Measurements from ENCODE around the gene TCF12.
A peak's percentile ranks its signal among the peaks of the same experiment; 100 is the strongest.
"Not testable (repeated sequence)": the region's sequence is repeated elsewhere in the genome, so short reads cannot be mapped to it uniquely, and the experiment has no call there.

TCF12 gene

DNA sequence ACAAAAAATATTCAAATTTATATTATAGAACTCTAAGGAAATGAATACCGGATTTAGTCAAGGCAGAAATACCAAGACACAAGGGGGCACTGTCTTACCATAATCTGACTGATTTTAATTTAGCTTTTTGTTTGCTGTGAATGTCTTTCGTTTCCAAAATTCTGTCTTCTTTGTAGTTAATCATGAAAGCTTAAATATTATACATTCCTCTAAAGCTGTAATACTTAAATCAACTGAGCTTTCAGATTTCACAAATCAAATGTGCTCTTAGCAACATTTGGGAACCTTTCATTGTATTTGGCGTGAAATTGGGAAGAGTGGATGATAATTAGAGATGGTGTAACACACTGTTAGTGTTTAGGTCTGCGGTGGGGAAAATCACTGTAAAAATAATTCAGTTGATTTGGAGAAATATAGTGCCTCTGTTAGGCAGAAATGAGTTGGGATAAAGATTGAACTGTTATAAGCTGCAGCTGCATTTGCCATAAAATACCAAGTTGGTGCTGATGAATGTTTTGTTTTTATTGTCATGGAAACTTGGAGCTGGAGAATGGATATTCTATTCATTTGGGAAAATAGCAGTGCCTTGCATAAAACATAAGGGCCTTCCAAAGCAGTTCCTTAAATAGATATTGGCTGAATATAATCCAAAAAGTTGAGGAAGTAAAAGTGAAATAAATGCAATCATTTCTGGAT is 228.2 kb downstream of the TCF12 start:
- DNase-seq = peak; percentile 70

DNA sequence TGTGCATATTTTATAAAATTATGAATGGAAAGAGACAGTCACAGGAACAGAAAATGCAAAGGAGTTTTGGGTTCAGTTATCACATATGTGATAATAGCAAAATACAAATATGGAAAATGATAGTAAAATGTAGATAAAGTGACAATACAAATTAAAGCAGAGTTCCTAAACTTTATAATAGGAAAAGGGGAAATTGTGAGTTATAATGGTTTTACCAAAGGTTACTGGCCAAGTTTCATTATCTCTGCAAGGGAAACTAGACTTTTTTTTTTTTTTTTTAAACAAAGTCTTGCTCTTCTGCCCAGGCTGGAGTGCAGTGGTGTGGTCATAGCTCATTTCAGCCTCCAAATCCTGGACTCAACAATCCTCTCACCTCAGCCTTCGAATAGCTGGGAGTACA is 229.2 kb downstream of the TCF12 start:
- DNase-seq = no peak

DNA sequence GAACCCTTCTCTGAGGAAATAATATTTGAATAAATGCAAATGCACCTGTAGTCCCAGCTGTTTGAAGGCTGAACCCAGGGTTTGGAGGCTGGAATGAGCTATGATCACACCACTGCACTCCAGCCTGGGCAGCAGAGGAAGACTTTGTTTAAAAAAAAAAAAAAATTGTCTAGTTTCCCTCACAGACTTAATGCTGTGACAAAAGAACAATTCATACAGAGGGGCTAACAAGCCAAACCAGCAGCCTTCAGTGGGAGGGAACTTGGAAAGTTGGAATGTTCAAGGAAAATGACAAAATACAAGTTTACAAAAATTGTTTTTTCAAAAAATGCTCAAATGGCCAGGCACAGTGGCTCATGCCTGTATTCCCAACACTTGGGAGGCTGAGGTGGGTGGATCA is 229.8 kb downstream of the TCF12 start:
- peak; percentile 16 for DNase-seq

DNA sequence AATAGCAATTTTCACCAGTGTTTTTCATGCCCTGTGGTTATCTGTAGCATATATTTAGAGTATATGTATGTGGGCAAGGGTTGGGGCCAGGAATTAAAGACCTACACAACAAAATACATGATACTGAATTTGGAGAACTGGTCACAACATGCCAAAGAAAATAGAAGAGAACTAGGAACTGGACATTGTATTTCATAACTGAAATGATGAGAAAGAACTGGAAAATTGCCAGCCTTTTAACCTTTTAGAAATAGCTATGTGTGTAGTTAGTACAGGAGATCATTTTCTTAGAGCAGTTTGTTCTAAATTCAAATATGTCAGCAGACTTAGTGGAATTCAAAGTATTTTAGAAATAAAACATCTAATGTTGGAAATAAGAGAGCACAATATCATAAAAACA is 230.8 kb downstream of the TCF12 start:
- no peak for DNase-seq

DNA sequence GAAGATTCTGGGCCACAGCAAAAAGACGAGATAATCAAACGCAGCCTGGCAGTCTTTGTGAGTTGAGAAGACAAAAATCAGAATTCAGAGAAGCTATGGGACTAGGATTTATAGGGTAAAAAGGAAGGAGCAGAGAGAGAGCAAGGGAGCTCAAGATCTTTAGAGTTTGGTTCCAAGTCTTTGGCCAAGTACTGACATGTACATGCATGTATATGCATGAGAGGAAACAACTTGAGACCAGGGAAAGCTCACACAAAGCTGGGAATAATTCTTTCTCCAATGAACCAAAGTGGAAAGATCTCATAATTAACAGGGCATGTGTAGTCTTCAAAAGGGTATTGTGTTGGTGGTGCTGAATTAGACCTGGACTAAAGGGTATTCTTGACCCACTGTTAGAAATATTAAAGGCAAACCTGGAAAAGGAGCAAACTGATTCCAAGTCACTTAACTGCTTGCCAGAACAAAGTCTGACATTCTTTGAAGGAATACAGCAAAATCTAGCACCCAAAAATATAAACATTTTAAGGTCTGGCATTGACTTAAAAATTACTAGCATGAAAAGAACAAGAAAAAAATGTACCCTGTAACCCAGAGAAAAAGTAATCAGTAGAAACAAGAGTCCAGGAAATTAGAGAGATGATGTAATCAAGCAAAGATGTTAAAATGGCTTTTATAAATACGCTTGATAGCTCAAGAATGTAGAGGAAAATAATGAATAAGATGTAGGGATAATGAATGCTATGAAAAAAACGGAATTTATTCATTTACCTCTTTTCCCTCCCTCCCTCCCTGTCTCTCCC is 231.8 kb downstream of the TCF12 start:
- DNase-seq = no peak

DNA sequence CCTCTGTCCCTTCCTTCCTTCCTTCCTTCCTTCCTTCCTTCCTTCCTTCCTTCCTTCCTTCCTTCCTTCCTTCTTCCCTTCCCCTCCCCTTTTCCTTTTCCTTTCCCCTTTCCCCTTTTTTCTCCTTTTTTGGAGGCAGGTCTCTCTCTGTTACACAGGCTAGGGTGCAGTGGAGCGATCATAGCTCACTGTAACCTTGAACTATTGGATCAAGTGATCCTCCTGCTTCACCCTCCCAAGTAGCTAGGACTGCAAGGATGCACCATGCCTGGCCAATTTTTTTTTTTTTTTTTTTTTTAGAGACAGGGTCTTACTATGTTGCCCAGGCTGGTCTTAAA is 232.4 kb downstream of the TCF12 start:
- not testable (repeated sequence) for DNase-seq

DNA sequence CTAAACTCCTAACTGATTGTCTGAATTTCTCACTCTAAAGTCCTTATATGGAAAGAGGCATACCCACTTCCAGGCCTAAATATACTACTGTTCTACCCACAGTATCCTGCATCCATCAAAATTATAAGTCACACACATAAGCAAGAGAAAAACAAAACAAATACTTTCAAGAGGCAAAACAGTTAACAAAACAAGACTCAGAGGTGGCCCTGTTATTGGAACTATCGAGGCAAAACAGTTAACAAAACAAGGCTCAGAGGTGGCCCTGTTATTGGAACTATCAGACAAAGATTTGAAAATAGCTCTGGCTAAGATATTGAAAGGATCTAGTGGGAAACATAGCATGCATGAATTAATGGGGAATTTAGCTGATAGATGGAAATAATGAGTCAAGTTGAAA is 233.7 kb downstream of the TCF12 start:
- DNase-seq = no peak

DNA sequence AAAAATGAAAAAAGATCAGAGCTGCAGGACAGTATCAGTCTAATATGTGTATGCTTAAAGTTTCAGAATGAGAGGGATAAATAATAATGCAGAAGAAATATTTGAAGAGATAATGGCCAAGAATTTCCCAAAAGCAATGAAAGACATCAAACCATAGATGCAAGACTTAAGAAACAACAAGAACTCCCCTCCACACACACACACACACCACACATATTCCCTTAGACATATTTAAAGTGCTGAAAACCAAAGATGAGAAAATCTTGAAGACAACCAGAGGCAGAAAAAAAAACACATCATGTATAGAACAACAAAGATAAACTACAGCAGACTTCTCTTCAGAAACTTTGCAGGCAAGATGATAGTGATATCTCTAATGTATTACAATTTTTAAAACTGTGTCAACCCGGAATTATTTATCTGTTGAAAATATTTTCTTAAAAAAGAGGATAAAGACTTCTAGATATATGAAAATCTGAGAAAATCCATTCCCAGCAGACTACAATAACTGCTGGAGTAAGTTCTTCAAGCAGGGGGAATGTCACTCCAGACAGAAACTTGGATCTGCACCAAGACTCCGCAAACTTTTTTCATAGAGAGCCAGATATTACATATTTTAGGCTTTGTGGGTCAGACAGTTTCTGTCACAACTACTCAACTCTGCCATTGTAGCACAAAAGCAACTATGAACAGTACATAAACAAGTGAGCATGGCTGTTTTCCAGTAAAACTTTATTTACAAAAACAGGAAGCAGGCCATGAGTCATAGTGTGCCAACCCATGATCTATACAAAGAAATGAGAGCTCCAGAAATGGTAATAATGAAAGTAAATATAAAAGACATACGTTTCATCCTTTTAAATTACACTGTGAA is 234.5 kb downstream of the TCF12 start:
- DNase-seq = no peak

DNA sequence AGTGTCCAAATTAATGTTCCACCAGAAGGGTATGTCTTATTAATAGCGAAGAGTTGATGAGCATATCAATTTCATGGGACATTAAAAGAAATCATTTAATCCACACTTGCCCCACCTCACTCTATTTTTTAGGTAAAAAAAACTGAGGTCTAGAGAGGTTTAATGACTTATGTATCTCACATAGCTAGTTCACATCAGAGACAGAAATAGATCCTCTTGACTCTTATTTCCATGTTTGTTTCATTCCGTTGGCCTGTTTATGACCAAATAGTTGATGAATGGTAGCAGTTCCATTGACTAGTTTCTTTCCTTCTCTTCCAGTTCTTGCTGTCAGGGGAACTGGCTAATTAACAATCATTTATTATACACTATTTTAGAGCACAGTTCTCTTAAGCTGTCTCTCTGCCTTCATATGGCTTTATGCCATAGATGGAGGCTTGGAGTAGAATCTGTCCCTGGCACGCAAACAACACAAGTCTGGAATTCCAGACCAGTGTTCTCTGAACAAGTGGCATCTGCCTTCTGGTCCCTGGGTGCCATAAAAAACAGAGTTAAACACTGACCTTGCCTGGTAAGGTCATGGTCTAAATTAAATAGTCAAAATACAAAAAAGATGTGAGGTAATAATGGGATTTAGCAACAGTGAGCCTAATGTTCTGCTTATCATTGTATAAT is 237.9 kb downstream of the TCF12 start:
- DNase-seq = peak; percentile 39

DNA sequence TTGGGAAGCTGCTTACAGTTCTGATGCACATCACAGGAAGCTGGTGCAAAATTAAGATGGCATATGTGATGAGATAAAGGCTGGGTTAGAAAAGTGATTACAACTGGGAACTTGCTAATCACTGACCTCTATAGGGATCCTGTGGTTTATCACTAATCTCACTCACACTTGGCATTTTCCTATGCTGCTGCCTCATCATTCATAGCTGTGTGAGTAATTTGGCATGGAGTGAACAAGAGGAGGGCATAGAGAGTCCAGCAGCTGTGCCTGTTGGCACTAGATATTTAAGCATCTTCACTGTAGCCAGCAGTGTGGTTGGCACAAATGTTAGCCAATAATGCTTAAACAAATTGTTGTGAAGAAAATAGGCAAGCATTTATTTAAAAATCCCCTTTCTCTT is 240.1 kb downstream of the TCF12 start:
- peak; percentile 36 for DNase-seq

DNA sequence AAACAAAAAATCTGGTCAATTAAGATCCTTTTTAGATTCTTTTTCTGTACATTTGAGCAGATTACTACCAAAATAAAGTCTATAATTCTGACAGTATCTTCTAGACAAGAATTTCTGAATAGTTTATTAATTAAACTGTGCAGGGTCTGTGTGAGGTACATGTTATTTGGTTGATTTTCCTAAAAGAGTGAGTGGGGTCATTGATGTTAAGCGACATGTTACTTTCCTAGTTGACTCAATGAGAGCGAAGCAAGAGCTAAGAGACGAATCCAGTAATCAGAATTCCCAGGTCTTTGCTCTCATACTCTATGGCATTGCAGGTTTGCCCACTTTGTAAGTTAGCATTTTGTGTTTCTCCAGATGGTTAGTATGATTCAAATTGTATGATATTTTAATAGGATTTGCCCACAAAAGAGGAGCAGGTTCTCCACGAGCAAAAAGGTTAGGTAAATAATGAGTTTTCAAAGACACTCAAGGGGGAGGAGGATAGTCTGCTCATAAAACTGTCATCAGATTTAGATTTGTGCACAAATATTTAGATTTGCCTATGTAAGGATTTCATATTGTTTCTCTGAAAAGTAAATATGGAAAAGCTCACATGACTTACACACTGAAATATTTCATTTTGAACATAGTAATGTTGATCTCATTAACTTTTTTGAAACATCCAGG is 240.7 kb downstream of the TCF12 start:
- no peak for DNase-seq

DNA sequence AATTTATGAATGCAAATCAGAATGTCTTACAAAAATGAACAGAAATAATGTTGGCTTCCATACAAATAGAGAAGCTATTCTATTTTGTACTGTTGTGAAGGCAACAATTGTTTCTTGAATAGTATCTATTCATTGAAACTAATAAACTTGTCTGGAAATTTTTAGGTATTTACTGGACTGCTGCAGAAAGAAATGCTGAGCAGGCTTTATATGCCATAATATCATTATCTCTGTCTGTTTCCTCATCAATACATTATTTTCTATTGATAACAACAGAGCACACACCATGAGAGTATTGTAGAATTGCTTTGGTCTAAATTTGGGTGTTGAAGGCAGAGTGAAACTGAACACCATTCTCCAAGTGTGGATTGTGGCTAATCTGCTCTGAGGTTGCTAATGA is 241.3 kb downstream of the TCF12 start:
- DNase-seq = no peak

DNA sequence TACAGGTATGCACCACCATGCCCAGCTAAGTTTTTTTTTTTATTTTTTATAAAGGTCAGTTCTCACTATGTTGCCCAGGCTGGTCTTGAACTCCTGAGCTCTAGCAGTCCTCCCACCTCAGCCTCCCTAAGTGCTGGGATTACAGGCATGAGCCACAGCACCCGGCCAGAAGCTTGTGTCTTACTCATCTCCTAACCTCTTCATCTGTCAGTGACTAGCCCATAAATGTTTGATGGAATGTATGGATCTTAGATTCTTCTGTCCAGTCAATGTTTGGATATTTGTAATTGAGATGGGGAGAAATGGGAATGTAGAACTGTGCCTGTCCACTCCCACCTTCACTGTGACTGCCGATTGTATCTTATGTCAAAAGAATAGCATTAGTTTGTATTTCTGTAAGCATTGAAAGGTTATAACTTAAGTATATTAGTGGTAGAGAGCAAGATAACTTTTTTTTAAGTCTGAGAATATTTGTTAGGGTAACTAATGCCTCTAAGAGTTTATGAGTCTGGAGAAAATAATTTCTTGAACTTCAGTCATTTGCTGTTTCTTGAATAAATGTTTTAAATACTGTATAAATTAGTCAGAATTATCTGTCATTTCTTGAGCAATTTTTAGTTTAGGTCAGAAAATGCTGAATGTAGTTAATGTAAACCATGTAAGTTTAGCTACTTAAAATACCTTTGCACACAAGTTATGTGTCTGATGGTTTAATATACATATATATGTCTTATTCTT is 242.5 kb downstream of the TCF12 start:
- DNase-seq = no peak

DNA sequence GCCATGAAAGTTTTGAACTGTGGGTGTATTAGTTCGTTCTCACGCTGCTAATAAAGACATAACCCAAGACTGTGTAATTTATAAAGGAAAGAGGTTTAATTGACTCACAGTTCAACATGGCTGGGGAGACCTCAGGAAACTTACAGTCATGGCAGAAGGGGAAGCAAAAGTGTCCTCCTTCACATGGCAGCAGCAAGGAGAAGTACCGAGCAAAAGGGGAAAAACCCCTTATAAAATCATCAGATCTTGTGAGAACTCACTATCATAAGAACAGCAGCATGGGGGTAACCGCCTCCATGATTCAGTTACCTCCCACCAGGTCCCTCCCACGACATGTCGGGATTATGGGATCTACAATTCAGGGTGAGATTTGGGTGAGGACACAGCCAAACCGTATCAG is 245.8 kb downstream of the TCF12 start:
- not testable (repeated sequence) for DNase-seq

DNA sequence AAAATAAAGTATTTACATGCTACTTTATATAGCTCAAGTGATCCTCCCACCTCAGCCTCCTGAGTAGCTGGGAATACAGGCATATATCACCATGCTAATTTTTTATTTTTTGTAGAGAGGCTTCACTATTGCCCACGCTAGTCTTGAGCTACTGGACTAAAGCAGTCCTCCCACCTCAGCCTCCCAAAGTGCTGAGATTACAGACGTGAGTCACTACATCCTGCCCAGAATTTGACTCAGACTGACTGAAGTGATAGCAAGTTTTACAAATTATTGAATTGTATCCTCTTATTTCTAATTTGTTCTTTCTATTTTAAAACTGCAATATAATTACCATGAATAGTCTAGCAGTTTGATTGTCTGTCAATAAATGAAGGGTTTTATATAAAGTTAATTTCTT is 247.5 kb downstream of the TCF12 start:
- DNase-seq = no peak

DNA sequence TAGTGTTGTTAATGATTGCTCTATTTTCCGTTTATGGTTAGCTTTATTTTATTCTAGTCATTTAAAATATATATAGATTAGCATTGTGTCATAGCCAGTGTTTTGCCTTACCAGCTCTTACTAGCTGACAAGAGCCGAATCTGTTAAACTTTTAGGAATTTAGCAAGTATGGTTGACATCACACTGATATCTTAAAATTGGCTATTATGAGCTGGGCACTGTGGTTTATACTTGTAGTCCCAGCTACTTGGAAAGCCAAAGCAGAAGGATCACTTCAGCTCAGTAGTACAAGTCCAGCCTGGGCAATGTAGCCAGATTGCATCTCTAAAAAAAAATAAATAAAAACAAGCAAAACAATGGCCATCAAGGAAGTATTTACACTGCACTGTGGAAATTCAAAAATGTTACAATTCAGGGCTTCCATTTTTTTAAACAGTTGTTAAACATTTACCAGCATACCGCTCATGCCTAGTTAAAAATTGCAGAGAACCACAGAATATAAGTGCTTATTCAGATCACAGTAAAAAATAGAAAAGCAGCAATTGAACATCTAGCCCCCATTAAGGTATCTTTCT is 249.5 kb downstream of the TCF12 start:
- DNase-seq = no peak

DNA sequence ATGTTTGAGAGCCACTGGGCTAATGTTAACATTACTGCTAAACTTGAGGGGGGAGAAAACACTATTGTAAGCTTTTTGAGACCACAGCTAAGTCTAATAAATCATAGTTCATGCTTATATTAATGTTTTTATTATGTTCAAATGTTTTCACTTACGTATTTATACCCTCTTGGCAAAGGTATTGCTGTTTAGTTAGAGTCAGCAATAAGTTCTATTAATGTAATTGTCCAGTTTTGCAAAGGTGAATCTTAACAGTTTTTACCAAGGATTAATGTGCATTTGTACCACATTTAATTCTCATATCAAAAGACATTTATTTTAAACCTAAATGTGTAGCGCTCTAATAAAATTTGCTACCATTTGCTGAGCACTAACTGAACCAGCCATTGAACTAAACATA is 251.2 kb downstream of the TCF12 start:
- DNase-seq = no peak

DNA sequence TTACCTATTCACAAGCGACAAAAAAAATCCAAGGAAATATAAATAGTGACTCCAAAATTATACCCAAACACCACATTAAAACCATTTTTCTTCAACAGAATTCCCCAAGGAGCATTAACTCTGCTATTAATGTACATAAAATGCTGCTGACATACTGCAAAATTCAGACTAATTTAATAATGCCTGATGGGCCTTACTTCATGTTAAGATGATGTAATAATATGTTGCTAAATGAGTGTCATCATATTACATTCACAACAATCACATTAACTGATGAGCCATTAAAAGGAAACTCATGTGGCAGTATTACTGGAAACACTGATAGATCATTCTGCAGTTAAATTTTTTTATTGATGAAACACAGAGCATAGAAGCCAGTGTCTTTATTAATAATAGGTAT is 253.0 kb downstream of the TCF12 start:
- DNase-seq = no peak

DNA sequence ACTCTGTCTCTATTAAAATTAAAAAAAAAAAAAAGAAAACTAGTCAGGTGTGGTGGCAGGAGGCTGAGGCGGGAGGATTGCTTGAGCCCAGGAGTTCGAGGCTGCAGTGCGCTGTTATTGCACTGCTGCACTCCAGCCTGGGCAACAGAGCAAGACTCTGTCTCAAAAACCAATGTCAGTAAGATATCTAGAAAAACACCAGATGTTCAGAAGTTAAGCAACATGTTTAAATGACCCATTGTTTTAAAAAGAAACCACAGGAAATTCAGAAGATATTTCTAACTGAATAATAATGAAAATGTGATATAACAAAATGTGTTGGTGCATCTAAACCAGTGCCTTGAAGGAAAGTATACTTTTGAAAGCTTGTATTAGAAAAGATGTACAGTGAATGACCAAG is 254.5 kb downstream of the TCF12 start:
- DNase-seq = no peak

DNA sequence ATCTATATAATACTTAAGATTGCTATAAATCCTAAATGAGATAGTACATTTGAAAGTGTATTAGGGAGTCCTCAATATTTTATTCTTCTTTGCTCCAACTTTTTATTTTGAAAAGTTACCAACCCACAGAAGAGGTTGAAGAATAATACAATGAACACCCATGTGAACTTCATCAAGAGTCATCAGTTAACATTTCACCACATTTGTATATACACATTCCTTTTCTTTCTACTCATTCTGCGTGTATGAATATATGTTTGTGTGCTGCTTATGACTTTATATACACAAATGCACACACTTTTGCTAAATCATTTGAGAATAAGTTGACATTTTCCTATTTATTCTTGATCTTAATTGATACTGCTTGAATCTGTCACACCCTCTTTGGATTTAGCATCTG is 264.6 kb downstream of the TCF12 start:
- DNase-seq = no peak

DNA sequence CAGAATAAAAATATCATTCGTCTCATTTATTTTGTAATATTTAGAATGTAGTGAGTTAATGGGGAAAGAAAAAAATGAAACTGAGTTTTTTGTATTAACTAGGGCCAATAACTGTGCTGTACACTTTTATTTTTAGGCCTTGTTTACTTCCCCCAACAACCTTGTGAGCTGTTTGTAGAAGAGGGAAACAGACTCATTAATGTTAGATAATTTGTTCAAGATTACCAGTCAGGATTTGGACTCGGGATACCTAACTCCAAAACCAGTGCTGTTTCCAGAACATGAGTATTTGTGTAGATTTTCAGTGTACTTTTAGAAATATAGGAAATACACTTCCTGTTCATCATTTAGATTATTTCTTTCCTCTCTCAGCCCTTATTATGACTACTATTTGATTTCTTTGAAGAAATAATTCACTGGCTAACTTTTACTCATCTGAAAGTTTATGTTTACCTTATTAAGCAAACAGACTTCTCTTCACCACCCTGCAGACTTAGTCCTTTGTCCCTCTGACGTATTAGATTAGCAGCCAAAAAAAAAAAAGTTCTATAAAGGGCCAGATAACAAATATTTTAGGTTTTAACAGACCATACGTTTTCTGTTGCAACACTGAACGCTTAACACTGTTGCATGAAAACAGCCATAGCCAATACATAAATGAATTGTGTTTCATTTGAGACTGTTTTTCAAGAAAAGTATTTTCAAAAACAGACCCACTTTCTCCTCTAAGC is 265.3 kb downstream of the TCF12 start:
- no peak for DNase-seq

Measured in midbrain (tissue), 1 donor.